HepG2 (cell line): Measurements from ENCODE around the gene PDK2. TPM values are rescaled to one million over a fixed set of nuclear protein-coding genes. Genes with fewer than 3 reads are reported as not detected.

Experiments
- BCL3 ChIP-seq: sonication (generic); formaldehyde crosslinking; IDR thresholded peaks from 2 replicates; pipeline ENCODE4 v1.5.1; 2020; ENCODE audit warnings: mild to moderate bottlenecking, missing genetic modification reagents, moderate library complexity
- CENPT ChIP-seq: sonication (generic); formaldehyde crosslinking; IDR thresholded peaks from 2 replicates; pipeline ENCODE4 v1.8.0; 2022; ENCODE audit warnings: low read depth, mild to moderate bottlenecking, moderate library complexity, missing genetic modification reagents
- FOXJ3 ChIP-seq: sonication (generic); formaldehyde crosslinking; IDR thresholded peaks from 2 replicates; pipeline ENCODE4 v1.4.0; 2020; ENCODE audit warnings: missing genetic modification reagents, mild to moderate bottlenecking, borderline replicate concordance
- GATA4 ChIP-seq: sonication (generic); IDR thresholded peaks from 2 replicates; pipeline ENCODE4 v1.6.1; 2016; ENCODE audit warnings: antibody characterized with exemption, low read depth, borderline replicate concordance
- HNF1A ChIP-seq, 2 experiments: sonication (generic) in 1 of 2; formaldehyde crosslinking in 1 of 2; IDR thresholded peaks; 2 replicates each; pipeline versions ENCODE4 v1.4.0 to v1.6.1; 2016 to 2020; ENCODE audit warnings: borderline replicate concordance in 1 of 2, low read depth in 1 of 2, mild to moderate bottlenecking in 1 of 2, missing genetic modification reagents in 1 of 2
- MATR3 ChIP-seq: sonication (generic); formaldehyde crosslinking; IDR thresholded peaks from 2 replicates; pipeline ENCODE4 v1.4.0; 2020; ENCODE audit warnings: missing genetic modification reagents
- ONECUT2 ChIP-seq: sonication (generic); formaldehyde crosslinking; IDR thresholded peaks from 2 replicates; pipeline ENCODE4 v1.4.0; 2020; ENCODE audit warnings: missing genetic modification reagents
- PHF21A ChIP-seq: sonication (generic); formaldehyde crosslinking; IDR thresholded peaks from 2 replicates; pipeline ENCODE4 v1.5.0; 2020; ENCODE audit warnings: mild to moderate bottlenecking, missing genetic modification reagents
- SMC3 ChIP-seq: IDR thresholded peaks from 2 replicates; pipeline ENCODE4 v1.6.1; 2011; ENCODE audit warnings: low read length, improper control_type of control experiment
- SPEN ChIP-seq: sonication (generic); formaldehyde crosslinking; IDR thresholded peaks from 2 replicates; pipeline ENCODE4 v1.5.1; 2020; ENCODE audit warnings: low read depth, mild to moderate bottlenecking, missing genetic modification reagents
- TAF1 ChIP-seq: sonication (generic); formaldehyde crosslinking; IDR thresholded peaks from 2 replicates; pipeline ENCODE4 v1.4.0; 2020; ENCODE audit warnings: missing genetic modification reagents
- TCF7 ChIP-seq: sonication (generic); IDR thresholded peaks from 2 replicates; pipeline ENCODE4 v1.6.1; 2016; ENCODE audit warnings: antibody characterized with exemption, low read depth
- TEF ChIP-seq: sonication (generic); formaldehyde crosslinking; IDR thresholded peaks from 2 replicates; pipeline ENCODE4 v1.5.0; 2020; ENCODE audit warnings: missing genetic modification reagents
- TFAP4 ChIP-seq: sonication (generic); IDR thresholded peaks from 2 replicates; pipeline ENCODE4 v1.6.1; 2016; ENCODE audit warnings: low read depth, borderline replicate concordance
- TOPORS ChIP-seq: sonication (generic); formaldehyde crosslinking; IDR thresholded peaks from 2 replicates; pipeline ENCODE4 v1.8.0; 2023; ENCODE audit warnings: mild to moderate bottlenecking, missing genetic modification reagents
- ZNF207 ChIP-seq: fragments of 450-650 bp; IDR thresholded peaks from 2 replicates; pipeline ENCODE4 v1.6.1; 2016; ENCODE audit warnings: antibody characterized with exemption, borderline replicate concordance
- ZNF251 ChIP-seq: sonication (generic); formaldehyde crosslinking; IDR thresholded peaks from 2 replicates; pipeline ENCODE4 v1.9.0; 2021; ENCODE audit warnings: mild to moderate bottlenecking, missing genetic modification reagents
- ZNF253 ChIP-seq: sonication (generic); formaldehyde crosslinking; IDR thresholded peaks from 2 replicates; pipeline ENCODE4 v1.8.0; 2022; ENCODE audit warnings: mild to moderate bottlenecking, missing genetic modification reagents, borderline replicate concordance
- ZNF556 ChIP-seq: sonication (generic); formaldehyde crosslinking; IDR thresholded peaks from 2 replicates; pipeline ENCODE4 v1.4.0; 2020; ENCODE audit warnings: mild to moderate bottlenecking, missing genetic modification reagents, borderline replicate concordance
- ZNF580 ChIP-seq: IDR thresholded peaks from 2 replicates; pipeline ENCODE4 v1.6.1; 2016; ENCODE audit warnings: low read depth, borderline replicate concordance
- ZNF619 ChIP-seq: sonication (generic); formaldehyde crosslinking; IDR thresholded peaks from 2 replicates; pipeline ENCODE4 v1.4.0; 2020; ENCODE audit warnings: mild to moderate bottlenecking, missing genetic modification reagents
- polyA plus RNA-seq, 8 experiments: library from polyadenylated mRNA; depleted of rRNA in 3 of 8; stranded (reverse) in 7 of 8; unstranded in 1 of 8; fragments of >200 nt; fragmentation: Illumina TruSeq in 4 of 8; extraction: Trizol in 4 of 8; gene quantifications; 2 replicates each; pipeline versions ENCODE4 v1.2.1 to v1.2.3, GENCODE V29; 2011 to 2016; ENCODE audit warnings: low read depth in 4 of 8, missing spikeins in 1 of 8, mixed read lengths in 1 of 8; ENCODE audit not compliant: insufficient read depth in 1 of 8
- total RNA-seq, 5 experiments: library from RNA; depleted of rRNA; stranded (reverse); fragments of >200 nt; fragmentation: Illumina TruSeq; extraction: Trizol; gene quantifications; 2 replicates each; pipeline ENCODE4 v1.2.3, GENCODE V29; 2016; ENCODE audit warnings: low read depth in 1 of 5

Gene PDK2
- total and polyA plus RNA-seq, 2 of the 13 experiments (the other 11 are each of a cell fraction or from before 2014, with no cell fraction given) = 18.5 to 59.7 TPM

GRCh38 chr17:50139950-50140885, 45.1 kb downstream of the PDK2 start (continued):
- TF ChIP-seq ONECUT2 (no peak), GATA4 (no peak), MATR3 (no peak), TCF7 (no peak), PHF21A (CRISPR knock-in tag) (no peak), TAF1 (CRISPR knock-in tag) (no peak), ZNF253 (CRISPR knock-in tag) (0 out of 2 replicates have a peak, but pooled peaks have one; percentile 28), BCL3 (CRISPR knock-in tag) (no peak), ZNF251 (no peak), ZNF556 (CRISPR knock-in tag) (no peak), FOXJ3 (no peak), ZNF580 (CRISPR knock-in tag) (peak; percentile 51; the same call in 1 of the 2 replicates), ZNF619 (no peak), TEF (no peak), ZNF207 (no peak), SMC3 (peak; percentile 87), TFAP4 (0 out of 2 replicates have a peak, but pooled peaks have one; percentile 29), TOPORS (CRISPR knock-in tag) (no peak), HNF1A (IDR thresholded peaks at IDR 0.05; ENCODE audit: low read depth) (no peak), HNF1A (CRISPR knock-in tag; IDR thresholded peaks at IDR 0.05; ENCODE audit: borderline replicate concordance) (no peak), SPEN (CRISPR knock-in tag) (0 out of 2 replicates have a peak, but pooled peaks have one; percentile 3), CENPT (CRISPR knock-in tag) (no peak)
